ENCODE measurements around the gene TP53BP2. TPM values are rescaled to one million over a fixed set of nuclear protein-coding genes. Genes with fewer than 3 reads are reported as not detected.

TP53BP2 gene
- total RNA-seq, 2 experiments from 2014 or later: 21.1 to 21.7 TPM

DNA sequence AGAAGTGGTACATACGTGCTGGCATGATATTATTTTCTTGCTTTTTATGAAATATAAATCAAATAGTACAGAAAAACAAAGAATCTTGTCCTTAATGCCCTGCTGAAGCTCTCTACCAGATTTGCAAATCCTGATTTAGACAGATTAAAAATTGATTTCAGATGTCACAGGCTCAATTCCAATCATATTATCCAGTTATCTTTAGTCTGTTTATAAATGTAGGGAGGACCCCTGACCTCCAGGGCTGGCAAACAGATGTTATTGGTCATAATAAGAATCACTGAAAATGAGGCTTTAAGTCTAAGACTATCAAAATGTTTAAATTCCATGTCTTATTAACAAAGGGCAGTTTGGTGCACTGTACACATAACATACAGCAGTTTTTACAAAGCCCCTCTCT is 62.1 kb downstream of the TP53BP2 start:
- BruUV-seq (replicated peaks): no TSS peak
- Histone ChIP-seq H4K20me1 (ENCODE audit: insufficient read depth, low read length) (no peaks in the 10 kb centered on the region), H3K36me3 (ENCODE audit: insufficient read depth, low read length) (peaks cover 31% of the 10 kb centered on the region)

DNA sequence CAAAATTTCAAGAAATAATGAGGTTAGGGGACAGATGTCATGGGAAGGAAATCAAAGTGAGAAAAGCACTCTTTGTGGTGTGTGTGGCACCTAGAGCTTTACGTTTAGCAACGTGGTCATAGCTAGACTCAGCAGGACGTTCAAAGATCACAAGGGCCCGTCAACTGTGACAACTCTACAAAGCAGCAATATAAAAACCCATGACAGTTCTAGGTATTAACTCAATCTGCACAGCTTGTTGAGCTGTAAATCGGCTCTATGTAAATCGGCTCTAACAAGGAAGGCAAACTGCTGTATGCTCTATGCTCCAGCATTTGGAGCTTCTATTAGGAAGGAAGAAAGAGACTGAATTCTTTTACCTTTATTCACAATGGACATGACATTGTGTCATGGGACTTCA is 64.8 kb downstream of the TP53BP2 start:
- Histone ChIP-seq H3K36me3 (ENCODE audit: insufficient read depth, low read length) (peaks cover 46% of the 10 kb centered on the region), H3K4me2 (ENCODE audit: low read length) (no peak overlapping the region), H2AFZ (ENCODE audit: low read length) (no peak overlapping the region), H3K4me3 (ENCODE audit: low read depth, low read length, poor library complexity, severe bottlenecking) (no peak overlapping the region), H3K79me2 (ENCODE audit: insufficient read depth, low read depth, low read length) (no peaks in the 10 kb centered on the region), H3K9me3 (ENCODE audit: low read length) (no peaks in the 10 kb centered on the region), H4K20me1 (ENCODE audit: insufficient read depth, low read length) (no peaks in the 10 kb centered on the region), H3K4me1 (ENCODE audit: insufficient read depth, low read length, poor library complexity, severe bottlenecking) (no peaks in the 10 kb centered on the region), H3K27ac (ENCODE audit: low read depth, low read length, poor library complexity, severe bottlenecking) (no peak overlapping the region), H3K9me2 (ENCODE audit: insufficient read depth, low read length) (no peaks in the 10 kb centered on the region)
- DNase-seq (ENCODE audit: low spot score): no peak
- POLR2A ChIA-PET: interaction anchor here (0.5 to 1.3 kb wide), 4 partner anchors 9 to 61 kb away, joined by 3 read pairs; no protein-coding TSS in a partner anchor
- intact Hi-C loops (cut with micrococcal nuclease; ENCODE audit: unreplicated experiment): no loop called here
- BruUV-seq (replicated peaks): no TSS peak
- CTCF ChIA-PET (ENCODE audit: unreplicated experiment): no interaction called here
- TF ChIP-seq EZH2phosphoT487 (IDR thresholded peaks at IDR 0.05; ENCODE audit: borderline replicate concordance, low read depth, low read length): no peak
- TF ChIP-seq, protein P1, sequence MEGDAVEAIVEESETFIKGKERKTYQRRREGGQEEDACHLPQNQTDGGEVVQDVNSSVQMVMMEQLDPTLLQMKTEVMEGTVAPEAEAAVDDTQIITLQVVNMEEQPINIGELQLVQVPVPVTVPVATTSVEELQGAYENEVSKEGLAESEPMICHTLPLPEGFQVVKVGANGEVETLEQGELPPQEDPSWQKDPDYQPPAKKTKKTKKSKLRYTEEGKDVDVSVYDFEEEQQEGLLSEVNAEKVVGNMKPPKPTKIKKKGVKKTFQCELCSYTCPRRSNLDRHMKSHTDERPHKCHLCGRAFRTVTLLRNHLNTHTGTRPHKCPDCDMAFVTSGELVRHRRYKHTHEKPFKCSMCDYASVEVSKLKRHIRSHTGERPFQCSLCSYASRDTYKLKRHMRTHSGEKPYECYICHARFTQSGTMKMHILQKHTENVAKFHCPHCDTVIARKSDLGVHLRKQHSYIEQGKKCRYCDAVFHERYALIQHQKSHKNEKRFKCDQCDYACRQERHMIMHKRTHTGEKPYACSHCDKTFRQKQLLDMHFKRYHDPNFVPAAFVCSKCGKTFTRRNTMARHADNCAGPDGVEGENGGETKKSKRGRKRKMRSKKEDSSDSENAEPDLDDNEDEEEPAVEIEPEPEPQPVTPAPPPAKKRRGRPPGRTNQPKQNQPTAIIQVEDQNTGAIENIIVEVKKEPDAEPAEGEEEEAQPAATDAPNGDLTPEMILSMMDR (conservative IDR thresholded peaks at IDR 0.05; ENCODE audit: low read length): no peak

More for the DNA sequence above, 62.1 kb downstream of the TP53BP2 start:
- Histone ChIP-seq H3K9me3 (ENCODE audit: low read length) (no peaks in the 10 kb centered on the region), H3K4me2 (ENCODE audit: low read length) (no peak overlapping the region), H3K4me3 (ENCODE audit: low read depth, low read length, poor library complexity, severe bottlenecking) (no peak overlapping the region), H3K27ac (ENCODE audit: low read depth, low read length, poor library complexity, severe bottlenecking) (no peak overlapping the region), H3K79me2 (ENCODE audit: insufficient read depth, low read depth, low read length) (no peaks in the 10 kb centered on the region), H3K9me2 (ENCODE audit: insufficient read depth, low read length) (no peaks in the 10 kb centered on the region), H3K4me1 (ENCODE audit: insufficient read depth, low read length, poor library complexity, severe bottlenecking) (no peaks in the 10 kb centered on the region), H2AFZ (ENCODE audit: low read length) (no peak overlapping the region)
- CTCF ChIA-PET (ENCODE audit: unreplicated experiment): no interaction called here
- intact Hi-C loops (cut with micrococcal nuclease; ENCODE audit: unreplicated experiment): no loop called here
- no peak for DNase-seq (ENCODE audit: low spot score)
- no peak for TF ChIP-seq EZH2phosphoT487 (IDR thresholded peaks at IDR 0.05; ENCODE audit: borderline replicate concordance, low read depth, low read length)
- TF ChIP-seq, protein P1 (conservative IDR thresholded peaks at IDR 0.05; ENCODE audit: low read length): no peak
- POLR2A ChIA-PET: interaction anchor here (0.6 to 1.3 kb wide), 2 partner anchors 12 to 1580 kb away, joined by 3 to 4 read pairs; no protein-coding TSS in a partner anchor

DNA sequence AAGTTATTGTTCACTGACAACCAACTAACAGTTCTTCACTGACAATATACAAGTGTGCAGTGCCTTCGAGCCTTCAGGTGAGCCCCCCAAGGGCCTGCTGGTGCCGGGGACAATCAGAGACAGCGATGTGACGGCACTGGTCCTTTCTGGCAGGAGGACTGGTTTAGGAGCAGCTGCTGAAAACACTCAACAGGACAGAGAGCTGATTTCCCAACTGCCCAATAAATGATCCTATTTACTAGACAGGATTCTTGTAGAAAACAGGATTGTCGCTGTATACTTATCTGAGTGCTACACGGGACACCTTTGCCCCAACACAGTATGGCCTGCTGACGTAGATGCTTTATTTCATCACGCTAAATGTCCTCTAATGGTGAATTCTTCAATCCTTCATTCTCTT is 65.4 kb downstream of the TP53BP2 start:
- Histone ChIP-seq H3K4me1 (ENCODE audit: insufficient read depth, low read length, poor library complexity, severe bottlenecking) (no peaks in the 10 kb centered on the region), H2AFZ (ENCODE audit: low read length) (no peak overlapping the region), H3K79me2 (ENCODE audit: insufficient read depth, low read depth, low read length) (no peaks in the 10 kb centered on the region), H3K4me2 (ENCODE audit: low read length) (no peak overlapping the region), H3K9me2 (ENCODE audit: insufficient read depth, low read length) (no peaks in the 10 kb centered on the region), H3K4me3 (ENCODE audit: low read depth, low read length, poor library complexity, severe bottlenecking) (no peak overlapping the region), H3K36me3 (ENCODE audit: insufficient read depth, low read length) (peaks cover 46% of the 10 kb centered on the region), H4K20me1 (ENCODE audit: insufficient read depth, low read length) (no peaks in the 10 kb centered on the region), H3K9me3 (ENCODE audit: low read length) (no peaks in the 10 kb centered on the region), H3K27ac (ENCODE audit: low read depth, low read length, poor library complexity, severe bottlenecking) (no peak overlapping the region)
- TSS peak; percentile 62 for BruUV-seq (replicated peaks)
- no peak for DNase-seq (ENCODE audit: low spot score)
- ChIA-PET CTCF (ENCODE audit: unreplicated experiment) (no interaction called here), POLR2A (interaction anchor here (0.7 to 1.3 kb wide), 3 partner anchors 8 to 24 kb away, joined by 3 read pairs; no protein-coding TSS in a partner anchor)
- intact Hi-C loops (cut with micrococcal nuclease; ENCODE audit: unreplicated experiment): no loop called here
- TF ChIP-seq, protein P1 (conservative IDR thresholded peaks at IDR 0.05; ENCODE audit: low read length): no peak
- no peak for TF ChIP-seq EZH2phosphoT487 (IDR thresholded peaks at IDR 0.05; ENCODE audit: borderline replicate concordance, low read depth, low read length)

Data from OCI-LY7 (cell line).